Kidney glomerular epithelial cell (primary cell): Measurements from ENCODE around the gene MESP1.

Experiments used
- DNase-seq: peaks from one replicate; lab custom pipeline; 2025; lab: John Stamatoyannopoulos, UW

Gene MESP1

GRCh38 chr15:89780601-89781000 is 29.6 kb upstream of the MESP1 start:
- DNase-seq = no peak

- no peak for DNase-seq
Measured at GRCh38 chr15:89778861-89779260, 27.8 kb upstream of the MESP1 start.

- DNase-seq = no peak
Measured at GRCh38 chr15:89777782-89778380, 26.8 kb upstream of the MESP1 start.

- DNase-seq = no peak
Measured at GRCh38 chr15:89777073-89777751, 26.2 kb upstream of the MESP1 start.

- peak; percentile 42 for DNase-seq
Measured at GRCh38 chr15:89776274-89777072, 25.4 kb upstream of the MESP1 start, which contains the start of gene MESP2. TSS of gene MESP2 (plus strand) at chr15:89776332. CDS start at chr15:89776358, 26 bp downstream.

- DNase-seq = no peak
Measured at GRCh38 chr15:89775815-89776214, 24.8 kb upstream of the MESP1 start.

GRCh38 chr15:89774492-89774891 is 23.4 kb upstream of the MESP1 start:
- no peak for DNase-seq

GRCh38 chr15:89772932-89773583 is 22.0 kb upstream of the MESP1 start:
- DNase-seq = no peak

GRCh38 chr15:89770041-89770440 is 19.0 kb upstream of the MESP1 start:
- no peak for DNase-seq

- DNase-seq = no peak
Measured at GRCh38 chr15:89769366-89769765, 18.3 kb upstream of the MESP1 start.

- no peak for DNase-seq
Measured at GRCh38 chr15:89768071-89768500, 17.0 kb upstream of the MESP1 start.

GRCh38 chr15:89767411-89767915 is 16.4 kb upstream of the MESP1 start:
- no peak for DNase-seq

- no peak for DNase-seq
Measured at GRCh38 chr15:89766357-89767311, 15.6 kb upstream of the MESP1 start.

GRCh38 chr15:89765694-89766093 is 14.6 kb upstream of the MESP1 start:
- DNase-seq = no peak

GRCh38 chr15:89761929-89762328 is 10.9 kb upstream of the MESP1 start:
- no peak for DNase-seq

- no peak for DNase-seq
Measured at GRCh38 chr15:89761009-89761831, 10.2 kb upstream of the MESP1 start.

GRCh38 chr15:89760303-89761008 is 9.4 kb upstream of the MESP1 start:
- DNase-seq = peak; percentile 20

GRCh38 chr15:89759835-89760234 is 8.8 kb upstream of the MESP1 start:
- no peak for DNase-seq

GRCh38 chr15:89758981-89759380 is 7.9 kb upstream of the MESP1 start:
- DNase-seq = no peak

GRCh38 chr15:89758283-89758682 is 7.2 kb upstream of the MESP1 start:
- no peak for DNase-seq
